Measurements from ENCODE around the gene JMJD7.

DNA sequence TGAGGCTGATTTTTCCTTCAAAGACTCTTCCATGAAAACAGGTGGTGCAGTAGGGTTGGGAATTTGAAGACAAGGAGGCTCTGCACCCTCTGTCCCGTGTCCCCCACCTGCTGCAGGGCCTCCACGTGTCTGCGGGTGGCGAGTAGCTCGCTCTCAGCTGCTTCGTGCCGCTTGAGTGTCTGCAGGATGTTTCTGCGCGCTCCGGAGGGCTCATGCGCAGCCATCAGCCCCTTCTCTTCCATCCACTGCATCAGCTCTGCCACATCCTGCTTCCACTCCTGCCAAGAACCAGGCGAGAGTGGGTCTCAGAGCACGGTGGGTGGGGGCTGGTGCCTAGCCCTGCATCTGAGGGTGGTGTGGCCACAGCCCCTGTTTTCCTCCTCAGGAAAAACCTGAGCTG lies 48.1 kb downstream of the JMJD7 start:
- TF ChIP-seq, protein P1, sequence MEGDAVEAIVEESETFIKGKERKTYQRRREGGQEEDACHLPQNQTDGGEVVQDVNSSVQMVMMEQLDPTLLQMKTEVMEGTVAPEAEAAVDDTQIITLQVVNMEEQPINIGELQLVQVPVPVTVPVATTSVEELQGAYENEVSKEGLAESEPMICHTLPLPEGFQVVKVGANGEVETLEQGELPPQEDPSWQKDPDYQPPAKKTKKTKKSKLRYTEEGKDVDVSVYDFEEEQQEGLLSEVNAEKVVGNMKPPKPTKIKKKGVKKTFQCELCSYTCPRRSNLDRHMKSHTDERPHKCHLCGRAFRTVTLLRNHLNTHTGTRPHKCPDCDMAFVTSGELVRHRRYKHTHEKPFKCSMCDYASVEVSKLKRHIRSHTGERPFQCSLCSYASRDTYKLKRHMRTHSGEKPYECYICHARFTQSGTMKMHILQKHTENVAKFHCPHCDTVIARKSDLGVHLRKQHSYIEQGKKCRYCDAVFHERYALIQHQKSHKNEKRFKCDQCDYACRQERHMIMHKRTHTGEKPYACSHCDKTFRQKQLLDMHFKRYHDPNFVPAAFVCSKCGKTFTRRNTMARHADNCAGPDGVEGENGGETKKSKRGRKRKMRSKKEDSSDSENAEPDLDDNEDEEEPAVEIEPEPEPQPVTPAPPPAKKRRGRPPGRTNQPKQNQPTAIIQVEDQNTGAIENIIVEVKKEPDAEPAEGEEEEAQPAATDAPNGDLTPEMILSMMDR (IDR thresholded peaks at IDR 0.05; ENCODE audit: borderline replicate concordance, extremely low read depth, low read length, poor library complexity, severe bottlenecking): no peak
- no peak for TF ChIP-seq EZH2 (IDR thresholded peaks at IDR 0.05; ENCODE audit: borderline replicate concordance, low read depth, low read length, severe bottlenecking)

Data from DND-41 (cell line).